Tibial nerve (tissue), 4 donors: ENCODE results near the gene OPN1LW. TPM values are rescaled to one million over a fixed set of nuclear protein-coding genes. Genes with fewer than 3 reads are reported as not detected.
"Not testable (repeated sequence)": the region's sequence is repeated elsewhere in the genome, so short reads cannot be mapped to it uniquely, and the experiment has no call there.

Experiments
- DNase-seq, 2 donors: peaks; one replicate each; pipeline ENCODE4 v3.0.0-alpha.2; 2019; ENCODE audit warnings: low spot score in 2 of 2
- H3K27ac ChIP-seq, 4 donors: fragments of 200-600 bp; sonication (generic) in 3 of 4; one replicate each; pipeline ENCODE4 v1.5.1; 2017 to 2019; ENCODE audit warnings: mild to moderate bottlenecking in 1 of 4
- H3K27me3 ChIP-seq, 2 donors: fragments of 200-600 bp; sonication (generic) in 1 of 2; one replicate each; pipeline versions ENCODE4 v1.5.1 to v1.6.0; 2017 to 2019
- H3K36me3 ChIP-seq, 3 donors: fragments of 200-600 bp; sonication (generic); one replicate each; pipeline ENCODE4 v1.5.1; 2018 to 2019
- H3K4me1 ChIP-seq, 4 donors: fragments of 200-600 bp; sonication (generic) in 3 of 4; one replicate each; pipeline ENCODE4 v1.5.1; 2017 to 2019
- H3K4me3 ChIP-seq, 4 donors: fragments of 200-600 bp; sonication (generic) in 3 of 4; one replicate each; pipeline ENCODE4 v1.5.1; 2017 to 2019; ENCODE audit warnings: mild to moderate bottlenecking in 1 of 4, moderate library complexity in 1 of 4
- H3K9me3 ChIP-seq, 4 donors: fragments of 200-600 bp; sonication (generic) in 3 of 4; one replicate each; pipeline ENCODE4 v1.5.1; 2017 to 2019
- WGBS, 2 donors: methylation state at CpG; one replicate each; pipeline ENCODE4 v1.1.5; 2018; 5-methylcytosine and 5-hydroxymethylcytosine counted together
- total RNA-seq, 4 donors: library from RNA; depleted of rRNA; stranded (reverse); fragments of >200 nt; gene quantifications; one replicate each; pipeline ENCODE4 v1.1.0, GENCODE V29; 2016

Gene OPN1LW
- total RNA-seq, 4 donors from 2014 or later: not detected

DNA sequence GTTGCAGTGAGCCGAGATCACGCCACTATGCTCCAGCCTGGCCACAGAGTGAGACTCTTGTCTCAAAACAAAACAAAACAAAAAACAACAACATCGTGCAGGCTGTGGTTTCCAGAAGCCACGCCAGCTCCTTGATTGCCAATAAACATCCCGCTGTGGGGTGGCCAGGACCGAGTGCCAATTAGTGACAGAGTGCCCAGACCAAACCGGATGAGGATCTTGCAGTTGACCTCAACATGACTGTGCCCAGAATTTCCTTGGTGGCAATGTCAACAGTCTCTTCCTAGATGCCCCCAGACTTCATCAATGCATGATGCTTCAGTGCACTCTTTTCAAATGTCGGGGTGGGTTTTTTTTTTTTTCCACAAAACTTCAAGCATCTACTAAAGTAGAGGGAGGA is 39.8 kb downstream of the OPN1LW start:
- not testable (repeated sequence) for H3K4me1 ChIP-seq, H3K27me3 ChIP-seq, H3K4me3 ChIP-seq, H3K27ac ChIP-seq, H3K9me3 ChIP-seq, H3K36me3 ChIP-seq, DNase-seq
- WGBS, 2 donors: no CpG with 5 or more reads among the region's 8 CpGs

DNA sequence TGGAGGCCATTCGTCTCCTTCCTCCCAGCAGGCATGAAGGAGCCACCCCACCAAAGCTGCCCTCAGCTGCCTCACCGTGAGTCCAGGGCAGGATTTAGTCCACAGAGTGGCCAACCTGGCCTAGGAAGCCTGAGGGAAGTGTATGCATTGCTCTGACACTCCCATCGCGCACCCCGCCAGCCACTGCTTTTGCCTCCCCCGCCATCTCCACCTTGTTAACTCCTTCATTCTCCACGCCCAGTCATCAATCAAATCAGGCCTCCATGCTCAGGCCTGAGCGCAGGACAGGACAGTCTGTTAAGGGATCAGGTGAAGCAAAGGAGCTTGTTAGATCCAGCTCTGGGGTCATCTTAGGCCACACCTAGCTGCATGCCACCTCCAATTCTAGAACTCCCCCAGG is 48.8 kb downstream of the OPN1LW start:
- not testable (repeated sequence) for H3K27ac ChIP-seq, H3K9me3 ChIP-seq, DNase-seq, H3K27me3 ChIP-seq, H3K36me3 ChIP-seq, H3K4me3 ChIP-seq, H3K4me1 ChIP-seq
- no CpG with 5 or more reads among the region's 8 CpGs for WGBS, 2 donors

DNA sequence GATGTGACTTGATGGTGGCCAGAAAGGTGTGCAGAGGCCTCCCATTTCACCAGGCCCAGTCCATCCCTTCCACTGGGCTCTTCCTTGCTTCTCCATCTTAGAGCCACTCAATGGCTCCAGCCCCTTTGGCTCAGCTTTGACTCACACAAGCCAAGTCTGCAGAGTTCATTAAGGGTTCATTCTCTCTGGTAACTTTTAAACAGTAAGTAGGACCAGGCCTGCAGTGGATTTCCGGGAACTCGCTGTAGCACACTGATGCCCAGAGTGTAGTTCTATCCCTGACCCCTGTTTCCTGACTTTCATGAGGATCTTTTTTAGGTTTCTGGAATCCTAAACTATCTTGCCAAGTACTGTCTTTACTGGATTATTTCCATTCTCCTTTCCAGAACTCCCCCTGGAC is 50.3 kb downstream of the OPN1LW start:
- not testable (repeated sequence) for H3K4me1 ChIP-seq, H3K4me3 ChIP-seq, DNase-seq, H3K9me3 ChIP-seq, H3K27me3 ChIP-seq, H3K27ac ChIP-seq, H3K36me3 ChIP-seq
- no CpG with 5 or more reads among the region's 2 CpGs for WGBS, 2 donors

DNA sequence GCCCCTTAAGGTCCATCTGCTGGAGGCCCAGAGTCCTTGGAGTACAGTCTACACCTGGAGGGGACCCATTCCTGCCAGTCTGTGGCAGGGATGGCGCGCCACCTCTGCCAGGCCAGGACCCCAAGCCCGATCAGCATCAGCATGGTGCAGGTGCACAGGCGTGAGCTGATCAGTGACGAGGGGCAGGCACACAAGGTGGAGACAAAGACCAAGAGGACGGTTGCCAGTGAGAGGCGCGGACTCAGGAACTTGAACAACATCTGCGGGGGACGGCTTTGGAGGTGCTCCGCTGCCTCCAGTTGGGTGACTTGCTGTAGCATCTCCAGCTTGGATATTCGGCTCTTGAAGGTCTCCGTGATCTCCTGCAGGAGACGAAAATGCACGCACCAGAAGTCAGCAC is 52.4 kb downstream of the OPN1LW start:
- not testable (repeated sequence) for H3K36me3 ChIP-seq, H3K4me1 ChIP-seq, DNase-seq, H3K4me3 ChIP-seq, H3K27me3 ChIP-seq, H3K9me3 ChIP-seq, H3K27ac ChIP-seq
- no CpG with 5 or more reads among the region's 15 CpGs for WGBS, 2 donors

Other genes starting within 250 kb of the OPN1LW start
- 1 to 10 TPM; 2.1 to 9.3 (median 5.7) TPM for gene AVPR2, start 239.6 kb upstream of the OPN1LW start, total RNA-seq
- gene ARHGAP4, start 218.0 kb upstream of the OPN1LW start, total RNA-seq: 10 to 100 TPM; 23.0 to 90.9 (median 32.7) TPM
- 100 to 1,000 TPM in 1 of 4 donors, 10 to 100 TPM in 3; 48.0 to 152 (median 73.8) TPM for gene NAA10, start 209.2 kb upstream of the OPN1LW start, total RNA-seq
- 10 to 100 TPM; 12.1 to 28.8 (median 17.8) TPM for gene RENBP, start 199.6 kb upstream of the OPN1LW start, total RNA-seq
- gene HCFC1, start 172.4 kb upstream of the OPN1LW start, total RNA-seq: 10 to 100 TPM; 42.6 to 52.2 (median 48.9) TPM
- 10 to 100 TPM in 2 of 4 donors, 1 to 10 TPM in 2; 4.2 to 16.4 (median 9.6) TPM for gene TMEM187, start 171.5 kb upstream of the OPN1LW start, total RNA-seq
- gene IRAK1, start 124.3 kb upstream of the OPN1LW start, total RNA-seq: 100 to 1,000 TPM in 1 of 4 donors, 10 to 100 TPM in 3; 50.7 to 127 (median 64.4) TPM
- gene MECP2, start 46.5 kb upstream of the OPN1LW start, total RNA-seq: 10 to 100 TPM; 71.6 to 96.5 (median 83.1) TPM
- not detected for gene OPN1MW, start 38.4 kb downstream of the OPN1LW start, total RNA-seq
- not detected for gene OPN1MW2, start 75.5 kb downstream of the OPN1LW start, total RNA-seq
- not detected for gene OPN1MW3, start 113.3 kb downstream of the OPN1LW start, total RNA-seq
- not detected for gene TEX28, start 150.9 kb downstream of the OPN1LW start, total RNA-seq
- gene TKTL1, start 151.6 kb downstream of the OPN1LW start, total RNA-seq: not detected
- 1,000 to 10,000 TPM in 3 of 4 donors, 100 to 1,000 TPM in 1; 995 to 1,349 (median 1,139) TPM for gene FLNA, start 230.4 kb downstream of the OPN1LW start, total RNA-seq
- 10 to 100 TPM; 38.0 to 72.6 (median 46.7) TPM for gene EMD, start 235.1 kb downstream of the OPN1LW start, total RNA-seq